HG03039 (cell line): ENCODE measurements around the gene OSCAR.
A peak's percentile ranks its signal among the peaks of the same experiment; 100 is the strongest.
"Not testable (repeated sequence)": the region's sequence is repeated elsewhere in the genome, so short reads cannot be mapped to it uniquely, and the experiment has no call there.

ENCODE experiments used
- ATAC-seq: cut with Tn5 transposase; IDR thresholded peaks from one replicate; pipeline ENCODE4 v1.9.1; 2021; ENCODE audit warnings: mild to moderate bottlenecking, moderate library complexity; ENCODE audit not compliant: unreplicated experiment

Gene OSCAR

DNA sequence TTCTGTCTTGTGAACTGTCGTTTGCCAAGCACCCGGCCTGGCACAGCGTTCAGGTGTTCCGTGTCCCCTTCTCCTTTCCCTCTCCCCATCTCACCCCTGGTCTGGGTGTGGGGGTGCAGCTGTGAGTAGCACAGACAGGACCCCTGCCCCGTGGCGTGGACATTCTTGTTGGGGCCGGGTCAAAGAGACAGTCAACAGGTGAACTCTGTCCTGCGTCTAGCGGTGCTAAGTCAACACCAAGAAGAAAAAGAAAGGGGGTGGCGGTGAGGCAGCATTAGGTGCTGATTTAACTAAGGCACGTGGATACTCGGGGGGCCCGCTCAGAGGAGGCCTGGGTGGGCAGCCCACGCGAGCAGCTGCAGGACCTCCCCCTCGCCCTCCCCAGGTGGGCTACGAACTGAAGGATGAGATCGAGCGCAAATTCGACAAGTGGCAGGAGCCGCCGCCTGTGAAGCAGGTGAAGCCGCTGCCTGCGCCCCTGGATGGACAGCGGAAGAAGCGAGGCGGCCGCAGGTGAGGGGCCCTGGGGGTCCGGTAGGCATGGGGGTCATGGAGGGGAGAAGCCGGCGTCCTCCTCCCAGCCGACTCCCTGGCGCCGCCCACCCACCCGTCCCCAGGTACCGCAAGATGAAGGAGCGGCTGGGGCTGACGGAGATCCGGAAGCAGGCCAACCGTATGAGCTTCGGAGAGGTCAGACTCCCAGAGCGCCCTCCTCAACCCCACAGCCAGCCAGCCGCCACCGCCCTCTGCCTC, 27.3 kb upstream of the OSCAR start:
- ATAC-seq: no peak

DNA sequence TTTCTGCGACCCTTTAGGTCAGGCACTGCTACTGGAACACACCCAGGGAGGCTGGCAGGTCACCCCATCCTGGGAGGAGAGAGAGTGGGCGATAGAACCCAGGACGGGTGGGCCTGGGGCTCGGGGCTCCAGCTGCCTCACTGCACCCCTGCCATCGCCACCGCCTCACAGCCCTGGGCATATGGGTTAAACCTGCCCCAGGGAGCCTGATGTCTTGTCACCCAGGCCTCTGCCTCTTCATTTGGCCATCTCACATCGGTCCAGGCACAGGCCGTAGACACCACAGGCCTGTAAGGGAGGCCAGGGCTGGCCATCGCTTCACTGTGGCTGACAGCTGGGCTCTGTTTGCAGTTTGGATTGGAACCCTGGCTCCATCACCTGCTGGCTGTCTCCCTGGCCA, 25.1 kb upstream of the OSCAR start:
- ATAC-seq: no peak

DNA sequence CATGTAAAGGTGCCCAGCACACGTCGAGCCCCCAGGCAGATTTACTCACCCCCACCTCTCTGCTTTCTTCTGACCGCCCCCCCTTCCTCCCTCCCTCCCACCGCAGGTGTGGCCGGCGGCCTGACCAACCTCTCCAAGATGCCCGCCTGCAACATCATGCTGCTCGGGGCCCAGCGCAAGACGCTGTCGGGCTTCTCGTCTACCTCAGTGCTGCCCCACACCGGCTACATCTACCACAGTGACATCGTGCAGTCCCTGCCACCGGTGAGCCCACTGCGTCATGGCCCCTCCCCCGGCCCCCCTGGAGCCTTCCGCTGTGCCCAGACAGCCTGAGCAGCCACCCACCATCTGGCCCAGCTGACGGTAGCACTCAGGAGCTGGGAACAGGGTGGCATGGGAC, 23.8 kb upstream of the OSCAR start:
- ATAC-seq: no peak

DNA sequence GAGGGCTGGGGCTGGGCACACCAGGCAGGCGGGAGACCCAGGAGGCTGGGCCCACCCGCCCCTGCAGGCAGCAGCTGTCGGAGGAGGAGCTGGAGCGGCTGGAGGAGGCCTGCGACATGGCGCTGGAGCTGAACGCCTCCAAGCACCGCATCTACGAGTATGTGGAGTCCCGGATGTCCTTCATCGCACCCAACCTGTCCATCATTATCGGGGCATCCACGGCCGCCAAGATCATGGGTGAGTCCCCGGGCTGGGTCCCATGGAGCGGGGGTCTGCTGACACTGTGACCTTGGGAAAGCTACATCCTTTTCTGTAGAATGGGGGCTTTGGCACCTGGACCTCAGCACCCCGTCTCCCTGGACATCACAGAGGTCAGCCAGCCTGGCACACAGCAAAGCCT, 23.1 kb upstream of the OSCAR start:
- no peak for ATAC-seq

- no peak for ATAC-seq
Observed at GRCh38 chr19:54121259-54121658, 20.7 kb upstream of the OSCAR start.

GRCh38 chr19:54115109-54116063, 14.8 kb upstream of the OSCAR start, which contains the start of the genes PRPF31 and TFPT:
TSS of gene PRPF31 (plus strand) at chr19:54115754. CDS start at chr19:54118279, 2,525 bp downstream.
TSS of gene TFPT (minus strand) at chr19:54115657. CDS start at chr19:54115269, 388 bp downstream.
- peak; percentile 74 for ATAC-seq

GRCh38 chr19:54114340-54115108, 13.9 kb upstream of the OSCAR start:
- no peak for ATAC-seq

DNA sequence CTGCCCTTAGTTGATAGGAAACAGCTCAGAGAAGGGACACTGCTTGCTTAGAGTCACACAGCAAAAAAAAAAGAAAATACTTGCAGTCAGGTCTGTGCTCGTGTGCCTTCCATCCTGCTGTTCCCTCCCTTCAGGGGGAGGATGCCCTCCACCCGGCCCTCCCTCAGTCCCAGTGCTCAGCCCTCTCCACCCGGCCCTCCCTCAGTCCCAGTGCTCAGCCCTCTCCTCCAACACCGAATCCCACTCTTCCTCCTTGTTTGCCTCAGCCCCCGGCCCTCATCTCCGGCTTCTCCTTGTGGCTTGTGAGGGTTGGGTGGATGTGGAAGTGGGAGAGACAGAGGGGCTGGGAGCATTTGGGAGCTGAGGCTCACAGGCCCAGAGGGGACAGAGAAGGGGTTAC, 9.0 kb upstream of the OSCAR start:
- ATAC-seq: no peak

- ATAC-seq: no peak
Observed at GRCh38 chr19:54108496-54108895, 7.9 kb upstream of the OSCAR start.

DNA sequence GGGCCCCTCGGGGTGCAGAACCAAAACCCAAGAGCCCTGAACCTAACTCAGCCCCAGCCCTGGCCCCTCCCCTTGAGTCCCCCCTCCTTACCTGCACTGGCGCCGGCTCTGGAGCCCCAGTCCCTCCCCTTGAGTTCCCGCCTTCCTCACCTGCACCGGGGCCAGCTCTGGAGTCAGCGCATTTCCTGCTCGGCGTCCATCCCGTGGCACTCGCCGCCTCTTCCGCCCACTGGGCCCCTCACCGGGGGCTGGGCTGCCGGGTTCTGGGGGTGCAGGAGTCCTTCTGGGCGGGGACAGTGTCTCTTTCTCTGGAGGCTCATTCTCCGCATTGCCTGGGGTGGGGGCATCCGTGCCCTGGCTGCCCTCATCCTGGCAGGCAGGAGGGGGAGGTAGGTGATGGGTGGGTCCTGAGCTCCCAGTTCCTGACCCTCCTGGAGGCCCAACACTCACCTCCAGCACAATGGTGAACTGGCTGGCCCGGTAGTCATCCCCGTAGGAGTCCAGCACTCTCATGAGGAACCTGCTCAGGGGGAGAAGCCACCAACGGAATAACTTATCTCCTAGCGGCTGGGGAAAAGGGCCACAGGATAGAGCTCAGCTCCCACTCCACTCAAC, 7.4 kb upstream of the OSCAR start:
- ATAC-seq: no peak

DNA sequence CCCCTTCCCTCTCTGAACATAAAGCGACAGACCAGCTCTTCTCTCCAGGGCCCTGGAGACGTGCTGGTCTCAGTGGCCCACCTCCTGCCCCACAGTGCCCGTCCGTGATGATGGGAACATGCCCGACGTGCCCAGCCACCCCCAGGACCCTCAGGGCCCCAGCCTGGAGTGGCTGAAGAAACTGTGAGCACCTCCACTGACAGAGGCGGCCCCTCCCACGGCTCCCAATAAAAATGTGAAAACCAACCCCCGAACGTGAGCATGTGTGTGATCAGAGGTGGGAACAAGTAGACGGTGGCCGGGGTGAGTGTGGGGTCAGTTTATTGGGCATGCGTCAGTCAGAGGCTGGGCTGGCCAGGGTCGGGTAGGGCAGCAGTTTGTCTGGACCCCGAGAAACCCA, 6.1 kb upstream of the OSCAR start:
- ATAC-seq: no peak

GRCh38 chr19:54105796-54106195, 5.2 kb upstream of the OSCAR start:
- ATAC-seq: no peak

GRCh38 chr19:54104998-54105715, 4.6 kb upstream of the OSCAR start:
- ATAC-seq: no peak

GRCh38 chr19:54102421-54103169, 2.0 kb upstream of the OSCAR start, which contains the start of gene NDUFA3:
TSS of gene NDUFA3 (plus strand) at chr19:54102855. CDS start at chr19:54102879, 24 bp downstream.
- ATAC-seq: peak; percentile 91

GRCh38 chr19:54099903-54100255, 724 bp downstream of the OSCAR start:
- not testable (repeated sequence) for ATAC-seq

GRCh38 chr19:54099190-54099902, 1.3 kb downstream of the OSCAR start:
- no peak for ATAC-seq

GRCh38 chr19:54096617-54097106, 3.9 kb downstream of the OSCAR start:
- no peak for ATAC-seq

DNA sequence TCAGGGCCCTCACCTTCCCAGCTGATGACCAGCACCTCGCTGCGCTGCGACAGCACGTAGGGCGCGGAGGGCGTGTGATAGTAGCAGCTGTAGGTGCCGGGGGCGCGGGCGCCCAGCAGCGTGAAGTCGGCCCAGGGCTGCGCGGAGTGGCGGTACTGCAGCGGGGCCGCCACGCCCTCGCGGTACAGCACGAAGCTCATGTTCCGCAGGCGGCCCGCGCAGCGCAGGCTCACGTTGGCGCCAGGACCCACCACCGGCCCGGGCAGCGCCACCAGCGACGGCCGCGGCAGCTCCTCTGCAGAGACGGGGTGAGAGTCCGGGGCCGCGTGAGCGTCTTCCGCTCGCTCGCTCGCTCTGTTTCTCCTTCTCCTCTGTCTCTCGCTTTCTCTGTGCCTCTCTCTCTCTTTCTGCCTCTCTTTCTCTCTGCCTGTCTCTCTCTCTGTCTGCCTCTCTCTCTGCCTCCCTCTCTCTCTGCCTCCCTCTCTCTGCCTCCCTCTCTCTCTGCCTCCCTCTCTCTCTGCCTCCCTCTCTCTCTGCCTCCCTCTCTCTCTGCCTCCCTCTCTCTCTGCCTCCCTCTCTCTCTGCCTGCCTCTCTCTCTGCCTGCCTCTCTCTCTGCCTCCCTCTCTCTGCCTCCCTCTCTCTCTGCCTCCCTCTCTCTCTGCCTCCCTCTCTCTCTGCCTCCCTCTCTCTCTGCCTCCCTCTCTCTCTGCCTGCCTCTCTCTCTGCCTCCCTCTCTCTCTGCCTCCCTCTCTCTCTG, 4.6 kb downstream of the OSCAR start:
- not testable (repeated sequence) for ATAC-seq
